ENCODE data around the gene ZNF365.

DNA sequence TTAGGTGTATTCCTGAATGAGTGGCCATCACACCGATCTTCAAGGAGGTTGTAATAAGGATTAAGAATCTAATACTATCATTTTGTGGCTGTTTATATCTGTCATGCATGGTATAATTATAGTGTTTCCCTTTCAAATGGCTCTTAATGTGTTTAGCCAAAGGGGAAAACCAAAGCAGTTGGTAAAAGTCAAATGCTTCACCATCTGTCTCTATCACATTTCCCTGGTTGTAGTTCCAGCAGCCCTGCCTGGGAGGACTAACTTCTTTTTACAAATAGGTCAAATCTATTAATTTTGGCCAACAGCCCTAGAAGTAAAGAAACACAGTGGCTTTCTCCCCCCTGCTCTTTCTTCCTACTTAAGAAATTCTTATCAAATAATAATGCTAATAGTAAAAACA is 56.7 kb downstream of the ZNF365 start:
- TF ChIP-seq, protein P1, sequence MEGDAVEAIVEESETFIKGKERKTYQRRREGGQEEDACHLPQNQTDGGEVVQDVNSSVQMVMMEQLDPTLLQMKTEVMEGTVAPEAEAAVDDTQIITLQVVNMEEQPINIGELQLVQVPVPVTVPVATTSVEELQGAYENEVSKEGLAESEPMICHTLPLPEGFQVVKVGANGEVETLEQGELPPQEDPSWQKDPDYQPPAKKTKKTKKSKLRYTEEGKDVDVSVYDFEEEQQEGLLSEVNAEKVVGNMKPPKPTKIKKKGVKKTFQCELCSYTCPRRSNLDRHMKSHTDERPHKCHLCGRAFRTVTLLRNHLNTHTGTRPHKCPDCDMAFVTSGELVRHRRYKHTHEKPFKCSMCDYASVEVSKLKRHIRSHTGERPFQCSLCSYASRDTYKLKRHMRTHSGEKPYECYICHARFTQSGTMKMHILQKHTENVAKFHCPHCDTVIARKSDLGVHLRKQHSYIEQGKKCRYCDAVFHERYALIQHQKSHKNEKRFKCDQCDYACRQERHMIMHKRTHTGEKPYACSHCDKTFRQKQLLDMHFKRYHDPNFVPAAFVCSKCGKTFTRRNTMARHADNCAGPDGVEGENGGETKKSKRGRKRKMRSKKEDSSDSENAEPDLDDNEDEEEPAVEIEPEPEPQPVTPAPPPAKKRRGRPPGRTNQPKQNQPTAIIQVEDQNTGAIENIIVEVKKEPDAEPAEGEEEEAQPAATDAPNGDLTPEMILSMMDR (IDR thresholded peaks at IDR 0.05; ENCODE audit: low read length): no peak
- TF ChIP-seq EZH2 (optimal IDR thresholded peaks at IDR 0.05; ENCODE audit: low read depth, low read length) (no peak), EZH2phosphoT487 (IDR thresholded peaks at IDR 0.05; ENCODE audit: low read length) (no peak)

Measured in MM.1S (cell line).